B cell (primary cell): Measurements from ENCODE around the gene HOXA3. TPM values are rescaled to one million over a fixed set of nuclear protein-coding genes. Genes with fewer than 3 reads are reported as not detected.

ENCODE experiments used
- ATAC-seq: fragments of 200-7000 bp; cut with Tn5 transposase; one replicate; pipeline ENCODE4 v1.10.0; 2021; ENCODE audit warnings: low read depth, mild to moderate bottlenecking, moderate number of reproducible peaks, moderate library complexity
- CTCF ChIA-PET: fragments of 350-600 bp; sonication (Branson Sonifier 250); formaldehyde crosslinking; loops from one replicate; lab custom pipeline; 2021; ENCODE audit warnings: antibody characterized with exemption, inconsistent platforms; lab: Charles Lee
- POLR2A ChIA-PET: fragments of 350-600 bp; sonication (Branson Sonifier 250); formaldehyde crosslinking; loops from one replicate; lab custom pipeline; 2021; ENCODE audit warnings: antibody characterized with exemption; lab: Charles Lee
- DNase-seq: peaks from one replicate; pipeline ENCODE4 v3.0.0; 2013
- H2AFZ ChIP-seq: 2 replicates; pipeline ENCODE4 v1.6.1; 2012; ENCODE audit warnings: mild to moderate bottlenecking, low read depth, low read length; ENCODE audit not compliant: insufficient read depth, poor library complexity, severe bottlenecking
- H3K27ac ChIP-seq, 2 donors: 1 replicate in 1 of 2; 2 replicates in 1 of 2; pipeline ENCODE4 v1.5.1; 2012 to 2013; ENCODE audit warnings: low read length in 2 of 2, mild to moderate bottlenecking in 2 of 2, moderate library complexity in 1 of 2
- H3K27me3 ChIP-seq, 4 experiments: fragments of 200-600 bp in 1 of 4; sonication (generic) in 1 of 4; replicated peaks in 1 of 4; 1 replicate in 2 of 4; 2 replicates in 2 of 4; pipeline versions ENCODE4 v1.6.1 to v1.7.0; 2013 to 2016; ENCODE audit warnings: low read length in 3 of 4, mild to moderate bottlenecking in 2 of 4, mixed read lengths in 1 of 4, moderate library complexity in 1 of 4; ENCODE audit not compliant: insufficient read depth in 4 of 4, control insufficient read depth in 3 of 4; ENCODE audit errors: control extremely low read depth in 1 of 4
- H3K36me3 ChIP-seq, 2 experiments: replicated peaks in 1 of 2; 1 replicate in 1 of 2; 2 replicates in 1 of 2; pipeline versions ENCODE4 v1.6.1 to v1.7.1; 2013; ENCODE audit warnings: low read length in 1 of 2; ENCODE audit not compliant: insufficient read depth in 2 of 2, control insufficient read depth in 1 of 2; ENCODE audit errors: control extremely low read depth in 1 of 2, extremely low read depth in 1 of 2
- H3K4me1 ChIP-seq, 2 donors: fragments of 200-600 bp in 1 of 2; sonication (generic) in 1 of 2; 1 replicate in 1 of 2; 2 replicates in 1 of 2; pipeline versions ENCODE4 v1.5.1 to v1.6.1; 2013 to 2017; ENCODE audit warnings: low read length in 2 of 2; ENCODE audit not compliant: control insufficient read depth in 2 of 2, insufficient read depth in 2 of 2
- H3K4me2 ChIP-seq: replicated peaks from 2 replicates; pipeline ENCODE3; 2012; ENCODE audit warnings: mild to moderate bottlenecking, low read depth, low read length; ENCODE audit not compliant: poor library complexity, severe bottlenecking
- H3K4me3 ChIP-seq, 5 experiments: fragments of 200-600 bp in 1 of 5; sonication (generic) in 1 of 5; 1 replicate in 3 of 5; 2 replicates in 2 of 5; pipeline versions ENCODE4 v1.5.1 to v1.7.0; 2011 to 2016; ENCODE audit warnings: low read length in 4 of 5, mild to moderate bottlenecking in 4 of 5, low read depth in 2 of 5, control low read depth in 1 of 5, moderate library complexity in 1 of 5; ENCODE audit not compliant: insufficient read depth in 1 of 5; ENCODE audit errors: control extremely low read depth in 1 of 5, extremely low read depth in 1 of 5
- H3K79me2 ChIP-seq: fragments of 200-600 bp; sonication (generic); one replicate; pipeline ENCODE4 v1.6.0; 2016; ENCODE audit warnings: low read length; ENCODE audit not compliant: control insufficient read depth, insufficient read depth
- H3K9ac ChIP-seq: fragments of 200-600 bp; sonication (generic); 2 replicates; pipeline ENCODE4 v1.6.1; 2017; ENCODE audit warnings: mild to moderate bottlenecking, low read length, moderate library complexity
- H3K9me3 ChIP-seq, 3 donors: one replicate each; pipeline versions ENCODE4 v1.6.1 to v1.7.1; 2013; ENCODE audit warnings: low read length in 2 of 3; ENCODE audit not compliant: control insufficient read depth in 2 of 3, insufficient read depth in 1 of 3; ENCODE audit errors: control extremely low read depth in 1 of 3
- H4K20me1 ChIP-seq: 2 replicates; pipeline ENCODE4 v1.6.0; 2012; ENCODE audit warnings: mild to moderate bottlenecking, low read length; ENCODE audit not compliant: insufficient read depth, control insufficient read depth, poor library complexity, severe bottlenecking
- H3K27ac Mint-ChIP-seq: one replicate; pipeline ENCODE4 v1.8.0; 2021; ENCODE audit warnings: mixed read lengths
- H3K27me3 Mint-ChIP-seq: one replicate; pipeline ENCODE4 v1.8.0; 2021; ENCODE audit warnings: mixed read lengths
- H3K4me1 Mint-ChIP-seq: one replicate; pipeline ENCODE4 v1.8.0; 2021; ENCODE audit warnings: mixed read lengths
- H3K4me3 Mint-ChIP-seq: one replicate; pipeline ENCODE4 v1.8.0; 2021; ENCODE audit warnings: mixed read lengths
- H3K9me3 Mint-ChIP-seq: one replicate; pipeline ENCODE4 v1.8.0; 2022; ENCODE audit warnings: mixed read lengths; ENCODE audit not compliant: insufficient read depth
- EZH2 ChIP-seq: IDR thresholded peaks from 2 replicates; pipeline ENCODE4 v1.6.1; 2012; ENCODE audit warnings: borderline replicate concordance, low read depth, mild to moderate bottlenecking, moderate library complexity, low read length; ENCODE audit not compliant: insufficient read depth, poor library complexity, severe bottlenecking
- WGBS: methylation state at CpG from one replicate; pipeline ENCODE4 v1.1.5; 2013; ENCODE audit warnings: missing lambda C conversion rate; ENCODE audit not compliant: insufficient coverage; 5-methylcytosine and 5-hydroxymethylcytosine counted together
- intact Hi-C: fragments of 100-400 bp; cut with micrococcal nuclease; formaldehyde crosslinking; loops from one replicate; pipeline ENCODE4 v1.10.0; 2022
- polyA plus RNA-seq: library from polyadenylated mRNA; depleted of rRNA; stranded (reverse); fragments of >200 nt; gene quantifications from 2 replicates; pipeline ENCODE4 v1.2.3, GENCODE V29; 2012
- total RNA-seq, 2 donors: library from RNA; stranded (reverse); fragments of 120-200 nt in 1 of 2; gene quantifications; 1 replicate in 1 of 2; 2 replicates in 1 of 2; pipeline versions ENCODE4 v1.2.3 to v1.2.4, GENCODE V29; 2013 to 2022
- TF ChIP-seq, protein P1 (sequence below): fragments of 200-600 bp; IDR thresholded peaks from one replicate; pipeline ENCODE4 v1.8.0; 2022; ENCODE audit warnings: antibody characterized with exemption, mild to moderate bottlenecking

Gene HOXA3
- total and polyA plus RNA-seq, 2 donors (not counting 1 experiment from before 2014, with no cell fraction given), result 0.07 TPM; not detected in 1

DNA sequence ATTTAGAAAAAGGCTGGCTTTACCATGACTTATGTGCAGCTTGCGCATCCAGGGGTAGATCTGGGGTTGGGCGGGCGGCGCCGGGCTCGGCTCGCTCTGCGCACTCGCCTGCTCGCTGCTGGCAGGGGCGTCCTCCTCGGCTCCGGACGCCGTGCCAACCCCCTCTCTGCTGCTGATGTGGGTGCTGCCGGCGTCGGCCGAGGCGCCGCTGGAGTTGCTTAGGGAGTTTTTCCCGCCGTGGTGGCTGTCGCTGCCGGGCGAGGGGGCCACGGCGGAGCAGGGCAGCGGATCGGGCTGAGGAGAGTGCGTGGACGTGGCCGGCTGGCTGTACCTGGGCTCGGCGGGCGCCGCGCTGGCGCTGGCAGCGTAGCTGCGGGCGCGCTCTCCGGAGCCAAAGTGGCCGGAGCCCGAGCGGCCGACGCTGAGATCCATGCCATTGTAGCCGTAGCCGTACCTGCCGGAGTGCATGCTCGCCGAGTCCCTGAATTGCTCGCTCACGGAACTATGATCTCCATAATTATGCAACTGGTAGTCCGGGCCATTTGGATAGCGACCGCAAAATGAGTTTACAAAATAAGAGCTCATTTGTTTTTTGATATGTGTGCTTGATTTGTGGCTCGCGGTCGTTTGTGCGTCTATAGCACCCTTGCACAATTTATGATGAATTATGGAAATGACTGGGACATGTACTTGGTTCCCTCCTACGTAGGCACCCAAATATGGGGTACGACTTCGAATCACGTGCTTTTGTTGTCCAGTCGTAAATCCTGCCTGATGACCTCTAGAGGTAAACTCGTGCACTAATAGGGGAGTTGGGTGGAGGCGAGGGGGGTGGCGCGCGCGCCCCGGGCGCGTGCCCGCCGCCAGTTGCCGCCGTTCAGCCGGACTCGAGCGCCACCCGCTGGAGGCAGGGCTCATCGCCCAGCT is 9.1 kb downstream of the HOXA3 start, which contains the start of gene HOXA5:
Gene HOXA5, minus strand, starts transcription at position 659 of the 927 bp plus-strand sequence. Its CDS starts 74 bp downstream, at position 585.
- intact Hi-C loops, result no loop called here
- H3K27ac Mint-ChIP-seq, result peak within 1 kb of the TSS; percentile 26
- TF ChIP-seq, protein P1, sequence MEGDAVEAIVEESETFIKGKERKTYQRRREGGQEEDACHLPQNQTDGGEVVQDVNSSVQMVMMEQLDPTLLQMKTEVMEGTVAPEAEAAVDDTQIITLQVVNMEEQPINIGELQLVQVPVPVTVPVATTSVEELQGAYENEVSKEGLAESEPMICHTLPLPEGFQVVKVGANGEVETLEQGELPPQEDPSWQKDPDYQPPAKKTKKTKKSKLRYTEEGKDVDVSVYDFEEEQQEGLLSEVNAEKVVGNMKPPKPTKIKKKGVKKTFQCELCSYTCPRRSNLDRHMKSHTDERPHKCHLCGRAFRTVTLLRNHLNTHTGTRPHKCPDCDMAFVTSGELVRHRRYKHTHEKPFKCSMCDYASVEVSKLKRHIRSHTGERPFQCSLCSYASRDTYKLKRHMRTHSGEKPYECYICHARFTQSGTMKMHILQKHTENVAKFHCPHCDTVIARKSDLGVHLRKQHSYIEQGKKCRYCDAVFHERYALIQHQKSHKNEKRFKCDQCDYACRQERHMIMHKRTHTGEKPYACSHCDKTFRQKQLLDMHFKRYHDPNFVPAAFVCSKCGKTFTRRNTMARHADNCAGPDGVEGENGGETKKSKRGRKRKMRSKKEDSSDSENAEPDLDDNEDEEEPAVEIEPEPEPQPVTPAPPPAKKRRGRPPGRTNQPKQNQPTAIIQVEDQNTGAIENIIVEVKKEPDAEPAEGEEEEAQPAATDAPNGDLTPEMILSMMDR, result no peak
- TF ChIP-seq EZH2, result no peak
- Histone ChIP-seq H2AFZ (no peak within 1 kb of the TSS), H3K27me3 (peaks cover 0 to 64% (median 30%) of the 10 kb centered on the region in 4 experiments), H3K4me3 (peak within 1 kb of the TSS in 2 of 5 experiments; percentile 5 to 35), H3K36me3 (no peaks in the 10 kb centered on the region), H4K20me1 (no peaks in the 10 kb centered on the region), H3K4me2 (peak within 1 kb of the TSS; percentile 47), H3K27ac (no peak within 1 kb of the TSS), H3K9me3 (peaks cover 0 to 54% (median 0%) of the 10 kb centered on the region in 3 donors), H3K4me1 (peaks cover 11 to 14% of the 10 kb centered on the region in 2 donors), H3K9ac (no peak within 1 kb of the TSS), H3K79me2 (no peaks in the 10 kb centered on the region)
- ATAC-seq (peak; percentile 42), DNase-seq (peak; percentile 37)
- H3K4me3 Mint-ChIP-seq, result peak within 1 kb of the TSS; percentile 65
- H3K27me3 Mint-ChIP-seq, result peaks cover 56% of the 10 kb centered on the region
- ChIA-PET CTCF (interaction anchor here (0.7 to 1.7 kb wide), 6 partner anchors 12 to 1112 kb away, joined by 3 to 7 read pairs (median 3); no protein-coding TSS in a partner anchor), POLR2A (interaction anchor here (0.6 kb wide), 1 partner anchor 1050 kb away, joined by 5 read pairs; no protein-coding TSS in a partner anchor)
- 80% methylated on average over 86 of the region's 86 CpGs for WGBS
- H3K9me3 Mint-ChIP-seq, result no peaks in the 10 kb centered on the region
- peaks cover 14% of the 10 kb centered on the region for H3K4me1 Mint-ChIP-seq
